CD14-positive monocyte (primary cell): ENCODE results near the gene WDR35. TPM values are rescaled to one million over a fixed set of nuclear protein-coding genes. Genes with fewer than 3 reads are reported as not detected.

ENCODE experiments used
- DNase-seq, 3 donors: peaks; one replicate each; pipeline ENCODE4 v3.0.0-alpha.2; 2011 to 2022
- H2AFZ ChIP-seq: 2 replicates; pipeline ENCODE4 v1.6.0; 2012; ENCODE audit warnings: mild to moderate bottlenecking, low read depth, low read length, inconsistent platforms; ENCODE audit not compliant: insufficient read depth, poor library complexity, severe bottlenecking
- H3K27ac ChIP-seq, 2 donors: 1 replicate in 1 of 2; 2 replicates in 1 of 2; pipeline ENCODE4 v1.5.1; 2012 to 2013; ENCODE audit warnings: low read length in 2 of 2, control low read depth in 1 of 2, inconsistent platforms in 1 of 2, low read depth in 1 of 2, mild to moderate bottlenecking in 1 of 2
- H3K27me3 ChIP-seq, 2 donors: one replicate each; pipeline versions ENCODE4 v1.6.0 to v1.6.1; 2011 to 2013; ENCODE audit warnings: low read length in 2 of 2; ENCODE audit not compliant: control insufficient read depth in 2 of 2, insufficient read depth in 2 of 2
- H3K36me3 ChIP-seq, 2 donors: replicated peaks in 1 of 2; 1 replicate in 1 of 2; 2 replicates in 1 of 2; pipeline versions ENCODE4 v1.5.1 to v1.6.1; 2012 to 2013; ENCODE audit warnings: low read length in 2 of 2, control low read depth in 1 of 2, inconsistent platforms in 1 of 2, mild to moderate bottlenecking in 1 of 2; ENCODE audit not compliant: insufficient read depth in 2 of 2, control insufficient read depth in 1 of 2
- H3K4me1 ChIP-seq, 2 donors: 1 replicate in 1 of 2; 2 replicates in 1 of 2; pipeline versions ENCODE4 v1.5.1 to v1.6.1; 2012 to 2013; ENCODE audit warnings: low read length in 2 of 2, control low read depth in 1 of 2, inconsistent platforms in 1 of 2, mild to moderate bottlenecking in 1 of 2, moderate library complexity in 1 of 2; ENCODE audit not compliant: insufficient read depth in 2 of 2, control insufficient read depth in 1 of 2
- H3K4me2 ChIP-seq: replicated peaks from 2 replicates; pipeline ENCODE3; 2012; ENCODE audit warnings: low read length, moderate library complexity, mild to moderate bottlenecking; ENCODE audit not compliant: poor library complexity, severe bottlenecking; ENCODE audit errors: extremely low read depth
- H3K4me3 ChIP-seq, 3 experiments: fragments of 200-600 bp in 1 of 3; sonication (generic) in 1 of 3; replicated peaks in 1 of 3; 1 replicate in 2 of 3; 2 replicates in 1 of 3; pipeline ENCODE4 v1.5.1; 2011 to 2013; ENCODE audit warnings: low read length in 3 of 3, mild to moderate bottlenecking in 3 of 3, control low read depth in 2 of 3, low read depth in 2 of 3, inconsistent platforms in 1 of 3, moderate library complexity in 1 of 3
- H3K79me2 ChIP-seq: 2 replicates; pipeline ENCODE4 v1.6.0; 2012; ENCODE audit warnings: mild to moderate bottlenecking, control low read depth, inconsistent platforms, low read length, moderate library complexity; ENCODE audit not compliant: insufficient read depth
- H3K9ac ChIP-seq: 2 replicates; pipeline ENCODE4 v1.6.0; 2017; ENCODE audit warnings: low read length, mild to moderate bottlenecking; ENCODE audit not compliant: insufficient read depth, poor library complexity, severe bottlenecking
- H3K9me3 ChIP-seq, 2 donors: replicated peaks in 1 of 2; 1 replicate in 1 of 2; 2 replicates in 1 of 2; pipeline versions ENCODE4 v1.5.1 to v1.6.1; 2012 to 2013; ENCODE audit warnings: low read length in 2 of 2, control low read depth in 1 of 2; ENCODE audit not compliant: control insufficient read depth in 1 of 2, insufficient read depth in 1 of 2
- H4K20me1 ChIP-seq: 2 replicates; pipeline ENCODE4 v1.6.0; 2012; ENCODE audit warnings: mild to moderate bottlenecking, low read length, control low read depth, moderate library complexity; ENCODE audit not compliant: insufficient read depth
- H3K27ac Mint-ChIP-seq, 7 donors: one replicate each; pipeline ENCODE4 v1.8.0; 2020; ENCODE audit warnings: mild to moderate bottlenecking in 7 of 7, mixed read lengths in 7 of 7, moderate library complexity in 6 of 7, inconsistent platforms in 2 of 7
- H3K27me3 Mint-ChIP-seq, 3 donors: one replicate each; pipeline ENCODE4 v1.8.0; 2021 to 2022; ENCODE audit warnings: low read depth in 3 of 3, mild to moderate bottlenecking in 3 of 3, mixed read lengths in 3 of 3, moderate library complexity in 3 of 3, inconsistent platforms in 1 of 3
- H3K36me3 Mint-ChIP-seq, 2 donors: one replicate each; pipeline ENCODE4 v1.8.0; 2020; ENCODE audit warnings: mixed read lengths in 2 of 2, inconsistent platforms in 1 of 2, mild to moderate bottlenecking in 1 of 2
- H3K4me1 Mint-ChIP-seq: one replicate; pipeline ENCODE4 v1.8.0; 2020; ENCODE audit warnings: mild to moderate bottlenecking, mixed read lengths
- H3K4me3 Mint-ChIP-seq, 2 donors: one replicate each; pipeline ENCODE4 v1.8.0; 2020; ENCODE audit warnings: mild to moderate bottlenecking in 2 of 2, mixed read lengths in 2 of 2, moderate library complexity in 1 of 2
- H3K9me3 Mint-ChIP-seq, 7 donors: one replicate each; pipeline ENCODE4 v1.8.0; 2020 to 2022; ENCODE audit warnings: mixed read lengths in 7 of 7, mild to moderate bottlenecking in 6 of 7, moderate library complexity in 6 of 7, inconsistent platforms in 2 of 7
- WGBS: methylation state at CpG from one replicate; pipeline ENCODE4 v1.1.5; 2013; ENCODE audit warnings: missing lambda C conversion rate; ENCODE audit not compliant: insufficient coverage; 5-methylcytosine and 5-hydroxymethylcytosine counted together
- intact Hi-C, 2 donors: fragments of 100-400 bp; cut with micrococcal nuclease; formaldehyde crosslinking; loops; one replicate each; pipeline versions ENCODE4 v1.15.0 to v1.15.1; 2023
- polyA plus RNA-seq, 3 donors: library from polyadenylated mRNA; depleted of rRNA in 1 of 3; unstranded in 2 of 3; stranded (reverse) in 1 of 3; fragments of 300-500 nt in 2 of 3; fragments of >200 nt in 1 of 3; fragmentation: Illumina TruSeq in 2 of 3; gene quantifications; 1 replicate in 2 of 3; 2 replicates in 1 of 3; pipeline ENCODE4 v1.2.3, GENCODE V29; 2012 to 2021
- TF ChIP-seq, protein P1 (sequence below): fragments of 200-600 bp; IDR thresholded peaks from one replicate; pipeline ENCODE4 v1.8.0; 2022; ENCODE audit warnings: antibody characterized with exemption, mild to moderate bottlenecking

The WDR35 gene
- polyA plus RNA-seq, 3 donors: 0.28 to 1.0 (median 0.67) TPM

DNA sequence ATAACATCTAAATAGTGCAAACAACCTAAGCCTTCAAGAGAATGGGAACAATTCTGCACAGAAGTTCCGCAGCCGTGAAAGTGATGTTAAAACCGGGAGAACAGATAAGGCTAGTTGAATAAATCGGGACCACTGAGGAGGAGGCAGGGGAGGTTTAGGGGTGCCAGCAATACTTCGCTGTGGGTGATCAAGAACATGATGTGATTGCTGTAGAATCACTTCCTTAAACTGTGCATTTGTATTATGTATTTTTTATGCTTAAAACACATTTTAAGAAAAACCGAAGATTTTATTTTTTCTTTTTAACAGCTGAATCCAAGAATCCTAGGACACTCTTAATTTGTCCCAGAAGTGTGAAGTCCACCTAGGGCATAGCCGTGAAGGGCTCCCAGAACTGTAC, 121.7 kb downstream of the WDR35 start:
- Mint-ChIP-seq H3K27ac (no peak overlapping the region), H3K4me1 (peaks cover 23% of the 10 kb centered on the region), H3K4me3 (peak overlapping the region; percentile 93 to 98), H3K27me3 (peaks cover 12 to 28% (median 13%) of the 10 kb centered on the region in 3 donors), H3K9me3 (peaks cover 0 to 8% (median 0%) of the 10 kb centered on the region in 7 donors), H3K36me3 (peaks cover 0 to 10% of the 10 kb centered on the region in 2 donors)
- Histone ChIP-seq H3K27me3 (peaks cover 0 to 2% of the 10 kb centered on the region in 2 donors), H3K27ac (peak overlapping the region in 1 of 2 donors; percentile 77), H4K20me1 (no peaks in the 10 kb centered on the region), H3K4me1 (peaks cover 16 to 21% of the 10 kb centered on the region in 2 donors), H3K79me2 (no peaks in the 10 kb centered on the region), H3K4me3 (peak overlapping the region; percentile 43 to 85 (median 74)), H3K4me2 (peak overlapping the region; percentile 80), H3K36me3 (peaks cover 0 to 1% of the 10 kb centered on the region in 2 donors), H2AFZ (peak overlapping the region; percentile 99), H3K9me3 (no peaks in the 10 kb centered on the region), H3K9ac (peak overlapping the region; percentile 75)
- 45% methylated on average over 3 of the region's 7 CpGs for WGBS
- TF ChIP-seq, protein P1, sequence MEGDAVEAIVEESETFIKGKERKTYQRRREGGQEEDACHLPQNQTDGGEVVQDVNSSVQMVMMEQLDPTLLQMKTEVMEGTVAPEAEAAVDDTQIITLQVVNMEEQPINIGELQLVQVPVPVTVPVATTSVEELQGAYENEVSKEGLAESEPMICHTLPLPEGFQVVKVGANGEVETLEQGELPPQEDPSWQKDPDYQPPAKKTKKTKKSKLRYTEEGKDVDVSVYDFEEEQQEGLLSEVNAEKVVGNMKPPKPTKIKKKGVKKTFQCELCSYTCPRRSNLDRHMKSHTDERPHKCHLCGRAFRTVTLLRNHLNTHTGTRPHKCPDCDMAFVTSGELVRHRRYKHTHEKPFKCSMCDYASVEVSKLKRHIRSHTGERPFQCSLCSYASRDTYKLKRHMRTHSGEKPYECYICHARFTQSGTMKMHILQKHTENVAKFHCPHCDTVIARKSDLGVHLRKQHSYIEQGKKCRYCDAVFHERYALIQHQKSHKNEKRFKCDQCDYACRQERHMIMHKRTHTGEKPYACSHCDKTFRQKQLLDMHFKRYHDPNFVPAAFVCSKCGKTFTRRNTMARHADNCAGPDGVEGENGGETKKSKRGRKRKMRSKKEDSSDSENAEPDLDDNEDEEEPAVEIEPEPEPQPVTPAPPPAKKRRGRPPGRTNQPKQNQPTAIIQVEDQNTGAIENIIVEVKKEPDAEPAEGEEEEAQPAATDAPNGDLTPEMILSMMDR: no peak
- DNase-seq: no peak
- intact Hi-C loops: loop anchor here in 1 of 2 donors (5.0 kb wide), 1 partner anchor 1116 kb away; no protein-coding TSS in a partner anchor

DNA sequence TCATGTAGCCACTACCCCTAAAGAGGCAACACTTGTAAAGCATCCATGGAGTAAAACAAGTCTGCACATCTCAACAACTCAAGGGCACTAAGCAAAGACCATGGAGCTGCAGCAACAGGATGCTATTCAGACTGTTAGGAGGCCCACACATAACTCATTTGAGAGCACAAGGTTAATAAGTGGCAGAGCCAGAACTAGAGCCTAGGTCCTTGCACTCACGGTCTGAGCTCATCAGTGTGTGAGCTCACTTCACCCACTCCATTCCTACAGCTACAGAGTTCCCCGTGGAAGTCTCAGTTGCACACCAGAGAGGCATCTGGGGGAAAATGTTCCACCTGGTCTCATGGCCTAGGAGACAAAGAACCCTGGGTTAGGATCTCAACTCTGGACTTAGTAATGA, 123.1 kb downstream of the WDR35 start:
- no peaks in the 10 kb centered on the region for H3K79me2 ChIP-seq
- WGBS: 100% methylated on average over 2 of the region's 2 CpGs
- intact Hi-C loops: loop anchor here in 1 of 2 donors (5.0 kb wide), 1 partner anchor 1114 kb away; no protein-coding TSS in a partner anchor
- H3K4me2 ChIP-seq: no peak overlapping the region
- no peaks in the 10 kb centered on the region for H3K36me3 ChIP-seq
- no peak overlapping the region for H3K27ac ChIP-seq
- H3K9me3 ChIP-seq: no peaks in the 10 kb centered on the region
- no peak overlapping the region for H3K4me3 ChIP-seq
- H3K9ac ChIP-seq: no peak overlapping the region
- no peak overlapping the region for H2AFZ ChIP-seq
- Mint-ChIP-seq H3K4me3 (no peak overlapping the region), H3K36me3 (peaks cover 0 to 6% of the 10 kb centered on the region in 2 donors), H3K4me1 (peaks cover 23% of the 10 kb centered on the region), H3K27ac (no peak overlapping the region), H3K27me3 (peaks cover 14 to 26% (median 15%) of the 10 kb centered on the region in 3 donors), H3K9me3 (peaks cover 0 to 8% (median 0%) of the 10 kb centered on the region in 7 donors)
- peaks cover 0 to 2% of the 10 kb centered on the region in 2 donors for H3K27me3 ChIP-seq
- TF ChIP-seq, protein P1: no peak
- H4K20me1 ChIP-seq: no peaks in the 10 kb centered on the region
- H3K4me1 ChIP-seq: peaks cover 16 to 23% of the 10 kb centered on the region in 2 donors
- DNase-seq: no peak
